Measurements from ENCODE around the gene ACTR1B.
"Not testable (repeated sequence)": the region's sequence is repeated elsewhere in the genome, so short reads cannot be mapped to it uniquely, and the experiment has no call there.

The ACTR1B gene

GRCh38 chr2:97657986-97658690 is 5.7 kb downstream of the ACTR1B start:
- no peak for DNase-seq

- no peak for DNase-seq
These were observed 6.8 kb downstream of the ACTR1B start for GRCh38 chr2:97656905-97657587.

DNA sequence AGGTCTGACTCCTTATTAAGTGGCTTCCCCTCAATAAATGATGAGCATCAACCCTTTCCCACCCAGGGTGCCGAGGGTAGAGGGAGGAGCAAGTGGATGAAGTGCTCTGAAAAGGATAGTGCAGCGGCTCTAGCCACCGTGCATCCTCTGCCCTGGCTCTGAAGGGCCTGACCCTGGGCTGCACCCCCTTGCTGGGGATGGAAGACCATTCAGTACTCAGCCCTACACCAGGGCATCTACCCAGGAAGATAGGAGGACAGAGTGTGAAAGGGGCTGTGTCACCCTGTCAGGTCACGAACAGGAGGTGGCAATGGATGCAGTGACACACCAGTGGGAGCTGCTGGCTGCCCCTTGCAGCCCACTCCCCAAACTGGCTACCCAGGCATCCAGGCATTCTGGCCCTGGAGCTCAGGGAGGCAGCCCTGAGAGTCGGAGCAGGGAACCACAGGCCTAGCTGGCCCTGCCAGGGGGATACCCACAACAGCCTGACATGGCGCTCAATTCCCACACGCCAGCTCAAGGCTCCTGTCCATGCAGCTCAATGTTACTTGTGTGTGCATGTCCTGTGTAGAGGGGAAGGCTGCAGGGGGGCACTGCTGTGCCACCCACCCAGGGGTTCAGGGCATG is 7.6 kb downstream of the ACTR1B start:
- no peak for DNase-seq

GRCh38 chr2:97654791-97655190 is 9.1 kb downstream of the ACTR1B start:
- no peak for DNase-seq

- peak; percentile 30 for DNase-seq
These were observed 9.5 kb downstream of the ACTR1B start for GRCh38 chr2:97654309-97654708.

DNA sequence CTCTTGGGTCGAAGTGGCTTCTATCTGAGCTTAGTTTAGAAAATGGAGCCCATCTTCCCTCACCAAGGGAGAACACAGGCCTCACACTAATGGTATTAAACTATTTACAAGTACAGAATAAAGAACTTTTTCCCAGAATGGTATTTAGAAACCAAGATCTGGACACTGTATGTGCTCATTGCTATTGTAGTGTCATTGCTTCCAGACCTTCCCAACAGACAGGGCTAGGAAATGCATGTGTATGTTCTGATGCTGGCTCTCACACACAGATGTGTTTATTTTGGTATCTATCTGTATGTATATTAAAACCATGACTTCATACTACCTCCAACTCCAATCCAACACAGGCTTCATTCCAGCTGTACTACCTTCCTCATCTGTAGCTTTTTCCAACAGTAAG is 10.0 kb downstream of the ACTR1B start:
- DNase-seq: no peak

DNA sequence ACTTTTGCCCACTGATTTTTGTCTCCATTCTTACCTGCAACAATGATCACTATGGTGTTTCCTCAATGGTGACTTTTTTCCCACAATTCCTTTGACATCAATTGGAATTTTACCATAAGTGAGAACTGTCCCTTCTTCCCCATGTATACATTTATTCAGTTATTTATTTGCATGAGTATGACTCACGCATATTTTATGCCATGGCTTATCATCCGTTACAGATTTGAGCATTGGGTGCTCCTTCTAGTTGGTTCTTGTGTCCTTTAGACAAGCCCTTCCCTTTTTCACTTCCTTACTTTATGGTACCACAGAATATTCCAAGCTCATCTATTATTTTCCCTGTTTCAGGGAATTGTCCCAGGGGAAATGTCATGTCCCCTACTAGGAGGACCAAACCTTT is 10.4 kb downstream of the ACTR1B start:
- peak; percentile 35 for DNase-seq

DNA sequence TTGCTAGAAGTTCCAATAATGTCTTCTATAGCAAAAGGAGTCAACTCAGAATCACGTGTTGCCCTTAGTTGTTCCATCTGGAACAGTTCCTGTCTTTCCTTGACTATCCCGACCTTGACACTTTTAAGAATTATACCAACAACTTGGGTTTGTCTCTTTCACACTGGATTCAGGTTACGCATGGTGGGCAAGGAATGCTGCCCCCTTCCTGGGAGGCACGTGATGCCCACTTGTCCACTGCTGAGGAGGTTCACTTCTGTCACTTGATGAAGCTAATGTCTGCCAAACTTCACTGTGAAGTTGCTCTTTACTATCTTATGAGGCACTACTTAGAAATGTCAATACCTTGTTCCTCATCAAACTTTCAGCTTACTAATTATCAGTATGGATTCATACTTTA is 12.7 kb downstream of the ACTR1B start:
- DNase-seq: no peak

- DNase-seq: no peak
These were observed 16.9 kb downstream of the ACTR1B start for GRCh38 chr2:97646977-97647376.

GRCh38 chr2:97645695-97646629 is 17.9 kb downstream of the ACTR1B start, which contains the start of gene COX5B:
Gene COX5B (plus strand): TSS chr2:97646062. CDS start chr2:97646087, 25 bp downstream.
- peak; percentile 99 for DNase-seq

DNA sequence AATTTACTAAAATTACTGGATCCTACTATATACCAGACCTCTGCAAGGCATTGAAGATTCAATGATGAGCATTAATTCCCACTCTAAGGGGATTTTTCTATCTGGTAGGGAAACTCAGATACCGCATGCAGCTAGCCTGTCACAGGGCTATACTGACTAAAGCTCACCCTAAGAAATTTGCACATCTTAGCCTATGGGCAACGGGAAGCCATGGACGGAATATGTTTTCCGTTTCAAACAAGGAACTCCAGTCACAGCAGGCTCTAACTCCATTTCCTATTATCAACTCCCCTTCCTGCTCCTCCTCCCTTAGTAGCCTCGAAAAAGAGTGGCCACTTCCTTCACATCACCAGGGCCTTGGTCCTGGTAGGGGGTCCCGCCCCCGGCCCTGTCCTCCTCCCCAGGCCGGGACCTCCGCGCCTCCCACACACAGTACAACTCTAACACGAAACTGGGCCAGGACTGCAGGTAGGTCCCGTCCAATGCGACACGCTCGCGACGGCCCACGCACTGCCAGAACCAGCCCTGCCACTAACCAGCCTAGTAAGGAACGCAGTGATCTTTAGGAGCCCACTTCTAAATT is 18.6 kb downstream of the ACTR1B start:
- DNase-seq: peak; percentile 63

GRCh38 chr2:97644023-97644717 is 19.7 kb downstream of the ACTR1B start:
- DNase-seq: no peak

DNA sequence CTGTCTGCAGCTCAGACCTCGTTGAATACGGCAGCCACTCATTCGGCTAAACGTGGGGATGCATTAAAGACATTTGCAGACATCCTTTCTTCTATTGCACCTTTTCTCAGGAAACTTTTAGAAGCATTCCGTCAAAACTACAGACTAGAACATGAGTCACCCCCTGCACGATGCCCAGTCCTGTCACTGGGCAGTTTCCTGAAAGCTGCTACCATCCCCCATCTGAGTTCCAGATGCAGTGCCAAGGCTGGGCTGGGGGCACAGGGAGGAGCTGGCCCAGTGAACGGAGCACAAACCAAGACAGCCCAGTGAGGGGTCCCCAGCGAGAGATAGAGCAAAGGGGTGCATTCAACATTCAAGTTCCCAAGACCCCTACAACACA is 37.8 kb downstream of the ACTR1B start:
- not testable (repeated sequence) for DNase-seq

- DNase-seq: not testable (repeated sequence)
These were observed 38.3 kb downstream of the ACTR1B start for GRCh38 chr2:97625354-97626048.

GRCh38 chr2:97622976-97623375 is 40.9 kb downstream of the ACTR1B start:
- not testable (repeated sequence) for DNase-seq

GRCh38 chr2:97620492-97620891 is 43.4 kb downstream of the ACTR1B start:
- not testable (repeated sequence) for DNase-seq

DNA sequence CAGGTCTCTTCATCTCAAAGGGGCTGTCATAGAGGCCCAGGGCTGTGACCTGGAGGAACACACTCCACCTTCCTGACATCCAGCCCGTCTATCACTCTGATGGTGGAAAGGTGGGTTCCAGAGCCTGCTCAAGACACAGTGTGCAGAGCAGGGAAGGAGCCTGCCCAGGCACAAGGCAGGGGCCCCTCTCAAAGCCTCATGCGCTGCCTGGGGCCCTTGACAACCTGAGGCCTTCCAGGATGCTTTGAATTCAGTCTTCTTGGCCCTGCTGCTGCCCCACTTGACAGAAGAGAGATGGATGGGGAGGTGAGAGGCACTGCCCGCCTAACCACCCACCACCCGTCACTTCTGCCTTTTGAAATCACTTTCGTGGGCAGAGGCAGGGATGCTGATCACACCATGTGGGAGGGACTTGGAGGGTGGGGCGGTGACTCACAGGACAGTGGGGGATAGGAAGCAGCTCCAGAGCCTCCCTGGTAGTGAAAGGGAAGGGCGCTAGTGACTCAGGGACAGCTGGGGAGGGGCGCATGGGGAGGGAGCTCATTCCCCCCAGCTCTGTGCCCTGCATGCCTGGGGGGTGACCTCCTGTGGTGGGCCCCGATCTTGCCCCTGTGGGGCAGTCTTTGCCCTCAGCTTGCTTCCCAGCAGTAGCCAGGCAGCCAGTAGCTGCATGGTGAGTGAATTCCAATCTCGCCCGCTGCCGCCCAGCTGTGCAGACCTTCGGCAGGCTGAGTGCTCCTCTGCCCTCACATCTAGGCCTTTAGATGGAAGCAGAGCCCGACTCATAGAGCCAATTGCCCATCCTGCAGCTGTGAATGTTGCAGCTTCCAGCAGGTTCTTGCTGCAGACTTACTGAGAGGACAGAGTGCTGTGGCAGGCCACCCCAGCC is 44.7 kb downstream of the ACTR1B start:
- peak; percentile 8 for DNase-seq

DNA sequence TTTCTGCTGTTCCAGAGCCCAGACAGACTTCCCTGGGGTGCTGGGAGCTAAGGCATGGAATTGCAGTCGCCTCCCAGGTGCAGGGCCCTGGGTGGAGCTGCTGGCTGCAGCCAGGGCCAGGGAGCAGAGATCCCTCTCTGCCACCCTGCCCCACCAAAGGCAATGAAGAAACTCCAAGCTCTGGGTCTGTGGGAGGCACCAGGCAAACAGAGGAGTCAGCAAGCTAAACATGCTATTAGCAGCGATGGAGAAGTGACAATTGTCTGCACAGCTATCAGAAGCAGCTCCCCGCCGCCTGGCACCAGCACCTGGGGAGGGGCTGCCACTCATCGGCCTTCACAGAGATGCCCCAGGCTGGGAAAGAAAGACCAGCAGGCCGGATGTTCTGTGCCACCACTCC is 45.9 kb downstream of the ACTR1B start:
- DNase-seq: peak; percentile 25

DNA sequence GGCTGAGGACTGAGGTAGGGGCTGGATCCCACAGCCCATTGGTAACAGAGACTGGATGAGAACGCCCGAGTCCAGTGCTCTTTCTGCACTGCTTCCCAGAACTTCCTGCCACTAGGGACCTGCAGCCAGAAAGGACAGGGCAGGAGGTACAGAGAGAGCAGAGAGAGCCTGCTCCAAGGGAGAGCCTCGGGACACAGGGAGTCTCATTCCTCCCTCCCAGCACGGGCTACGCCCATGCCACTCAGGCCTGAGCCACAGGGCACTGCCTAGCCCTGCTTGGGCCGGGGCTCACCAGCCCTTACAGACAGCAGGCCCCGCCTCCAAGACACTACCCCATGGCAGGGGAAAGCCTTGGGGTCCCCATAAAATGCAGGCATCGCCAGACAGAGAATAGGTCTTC is 48.1 kb downstream of the ACTR1B start:
- DNase-seq: not testable (repeated sequence)

DNA sequence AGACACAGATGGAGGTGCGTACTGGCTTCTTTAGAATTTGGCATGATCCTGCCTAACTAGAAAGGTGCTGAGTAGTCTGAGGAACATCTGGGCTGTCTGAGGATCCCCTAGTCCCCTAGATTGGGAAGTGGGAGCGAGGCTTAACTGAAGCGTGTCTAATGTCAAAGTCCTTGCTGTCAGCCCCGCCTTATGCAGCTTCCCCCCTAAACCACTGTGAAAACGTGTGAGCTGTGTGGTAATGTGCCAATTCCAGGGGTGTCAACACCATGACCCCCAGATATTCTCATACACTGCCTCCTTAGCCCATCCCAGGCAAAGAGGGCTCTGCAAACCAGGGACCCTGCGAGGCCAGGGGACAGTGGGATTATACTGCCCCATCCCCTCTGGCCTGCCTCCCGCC is 51.9 kb downstream of the ACTR1B start:
- not testable (repeated sequence) for DNase-seq

Data from inflammatory macrophage treated with lipopolysaccharide for 4 hours (primary cell).